ENCODE data around the gene TNRC18.
"Not testable (repeated sequence)": the region's sequence is repeated elsewhere in the genome, so short reads cannot be mapped to it uniquely, and the experiment has no call there.

Gene TNRC18

GRCh38 chr7:5267829-5268228 lies 155.8 kb downstream of the TNRC18 start:
- DNase-seq (ENCODE audit: low spot score): not testable (repeated sequence)

GRCh38 chr7:5266191-5267028 lies 157.2 kb downstream of the TNRC18 start:
- no peak for DNase-seq (ENCODE audit: low spot score)

DNA sequence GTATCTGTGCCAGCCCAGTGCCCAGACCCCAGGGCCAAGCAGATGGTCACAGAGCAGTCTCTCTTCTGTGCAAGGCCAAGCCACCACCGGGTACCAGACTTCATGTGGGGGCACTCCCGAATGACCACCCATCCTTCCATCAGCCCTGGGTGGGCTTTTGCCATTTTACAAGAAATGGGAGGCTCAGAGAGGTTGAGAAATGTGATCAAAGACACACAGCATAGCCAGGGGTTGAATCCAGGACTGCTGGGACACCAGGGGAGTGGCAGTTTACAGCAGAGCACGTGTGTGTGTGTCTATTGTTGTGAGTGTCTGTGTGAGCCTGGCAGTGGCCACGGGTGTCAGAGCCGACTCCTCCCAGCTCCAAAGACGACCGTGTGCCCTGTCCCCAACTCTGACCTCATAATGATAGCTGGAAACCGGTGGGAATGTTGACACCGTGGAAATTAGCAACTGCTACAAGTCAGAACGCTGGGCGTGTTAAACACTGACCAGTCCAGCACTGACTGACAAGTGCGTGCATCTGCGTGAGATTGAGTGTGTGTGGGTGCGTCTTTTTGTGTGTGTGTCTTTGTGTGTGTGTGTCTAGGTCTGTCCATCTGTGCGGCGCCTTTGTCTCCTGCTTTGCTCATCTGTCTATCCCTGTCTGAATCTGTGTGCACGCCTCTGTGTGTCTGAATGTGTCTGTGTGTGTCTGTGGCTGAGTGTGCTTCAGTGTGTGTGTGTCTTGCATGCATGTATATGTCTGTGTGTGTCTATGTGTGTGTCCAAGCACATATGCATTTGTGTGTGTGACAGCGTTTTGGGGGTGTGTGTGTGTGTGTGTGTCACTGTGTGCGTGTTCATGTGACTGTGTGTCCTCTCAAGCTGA lies 158.1 kb downstream of the TNRC18 start:
- no peak for DNase-seq (ENCODE audit: low spot score)

DNA sequence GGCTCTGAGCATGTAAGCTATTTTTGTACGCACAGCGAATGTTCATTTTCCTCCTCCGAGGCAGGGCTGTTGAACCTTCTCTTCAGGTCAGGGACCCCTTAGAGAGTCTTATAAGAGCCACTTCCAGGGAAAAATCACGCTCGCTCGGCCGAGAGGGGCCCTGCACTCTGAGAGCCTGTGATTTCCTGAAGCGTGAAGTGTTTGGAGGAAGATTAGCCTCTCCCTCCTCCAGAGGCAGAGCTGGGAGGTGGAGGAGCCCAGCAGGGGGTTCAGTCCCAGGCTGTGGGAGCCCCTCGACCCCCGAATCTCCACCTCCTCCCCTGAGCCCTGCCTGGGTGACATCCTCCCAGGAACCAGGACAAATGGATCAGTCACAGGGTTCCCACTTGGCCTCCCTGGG lies 160.6 kb downstream of the TNRC18 start:
- DNase-seq (ENCODE audit: low spot score): not testable (repeated sequence)

DNA sequence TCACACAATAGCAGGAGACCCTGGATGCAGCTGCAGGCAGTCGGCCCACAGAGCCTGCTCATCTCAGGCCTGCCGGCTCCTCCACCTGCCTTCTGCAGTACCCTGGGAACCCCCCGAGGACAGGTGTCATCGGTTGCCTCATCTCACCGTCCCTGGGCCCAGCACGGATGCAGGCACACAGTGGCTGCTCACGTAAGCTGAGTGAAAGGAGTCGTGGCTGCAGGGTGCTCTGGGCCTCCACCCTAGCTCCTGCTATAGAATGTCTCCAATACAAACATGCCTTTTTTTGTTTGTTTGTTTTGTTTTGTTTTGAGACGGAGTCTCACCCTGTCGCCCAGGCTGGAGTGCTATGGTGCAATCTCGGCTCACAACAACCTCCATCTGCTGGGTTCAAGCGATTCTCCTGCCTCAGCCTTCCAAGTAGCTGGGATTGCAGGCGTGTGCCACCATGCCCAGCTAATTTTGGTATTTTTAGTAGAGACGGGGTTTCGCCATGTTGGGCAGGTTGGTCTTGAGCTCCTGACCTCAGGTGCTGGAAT lies 163.0 kb downstream of the TNRC18 start:
- DNase-seq (ENCODE audit: low spot score): not testable (repeated sequence)

Data from COLO829 (cell line).